NCI-H2107 treated with DMSO at 0.1 percent for 48 hours (cell line): Measurements from ENCODE around the gene DNAJB6.

ENCODE experiments used
- DNase-seq: peaks from one replicate; lab custom pipeline; 2025; ENCODE audit not compliant: unreplicated experiment; lab: John Stamatoyannopoulos, UW

DNAJB6 gene

GRCh38 chr7:157366722-157367121, 29.9 kb downstream of the DNAJB6 start:
- DNase-seq, result no peak

GRCh38 chr7:157368955-157369354, 32.2 kb downstream of the DNAJB6 start:
- no peak for DNase-seq

GRCh38 chr7:157370742-157371141, 33.9 kb downstream of the DNAJB6 start:
- no peak for DNase-seq

- no peak for DNase-seq
Measured at GRCh38 chr7:157371296-157371695, 34.5 kb downstream of the DNAJB6 start.

- no peak for DNase-seq
Measured at GRCh38 chr7:157372300-157373232, 35.8 kb downstream of the DNAJB6 start.

GRCh38 chr7:157373493-157373892, 36.7 kb downstream of the DNAJB6 start:
- DNase-seq, result no peak

GRCh38 chr7:157375410-157375809, 38.6 kb downstream of the DNAJB6 start:
- DNase-seq, result no peak

GRCh38 chr7:157377436-157378124, 40.8 kb downstream of the DNAJB6 start:
- no peak for DNase-seq

GRCh38 chr7:157378390-157378789, 41.6 kb downstream of the DNAJB6 start:
- no peak for DNase-seq

- no peak for DNase-seq
Measured at GRCh38 chr7:157379493-157379892, 42.7 kb downstream of the DNAJB6 start.

GRCh38 chr7:157380416-157380815, 43.6 kb downstream of the DNAJB6 start:
- DNase-seq, result no peak

- no peak for DNase-seq
Measured at GRCh38 chr7:157383868-157384267, 47.1 kb downstream of the DNAJB6 start.

GRCh38 chr7:157384301-157384700, 47.5 kb downstream of the DNAJB6 start:
- DNase-seq, result no peak

GRCh38 chr7:157386979-157387800, 50.4 kb downstream of the DNAJB6 start:
- DNase-seq, result peak; percentile 56

GRCh38 chr7:157388301-157388700, 51.5 kb downstream of the DNAJB6 start:
- DNase-seq, result no peak

- DNase-seq, result no peak
Measured at GRCh38 chr7:157389951-157390730, 53.3 kb downstream of the DNAJB6 start.

GRCh38 chr7:157391036-157391710, 54.4 kb downstream of the DNAJB6 start:
- DNase-seq, result no peak

GRCh38 chr7:157392256-157393037, 55.6 kb downstream of the DNAJB6 start:
- no peak for DNase-seq
